Measurements from ENCODE around the gene CCDC13.

DNA sequence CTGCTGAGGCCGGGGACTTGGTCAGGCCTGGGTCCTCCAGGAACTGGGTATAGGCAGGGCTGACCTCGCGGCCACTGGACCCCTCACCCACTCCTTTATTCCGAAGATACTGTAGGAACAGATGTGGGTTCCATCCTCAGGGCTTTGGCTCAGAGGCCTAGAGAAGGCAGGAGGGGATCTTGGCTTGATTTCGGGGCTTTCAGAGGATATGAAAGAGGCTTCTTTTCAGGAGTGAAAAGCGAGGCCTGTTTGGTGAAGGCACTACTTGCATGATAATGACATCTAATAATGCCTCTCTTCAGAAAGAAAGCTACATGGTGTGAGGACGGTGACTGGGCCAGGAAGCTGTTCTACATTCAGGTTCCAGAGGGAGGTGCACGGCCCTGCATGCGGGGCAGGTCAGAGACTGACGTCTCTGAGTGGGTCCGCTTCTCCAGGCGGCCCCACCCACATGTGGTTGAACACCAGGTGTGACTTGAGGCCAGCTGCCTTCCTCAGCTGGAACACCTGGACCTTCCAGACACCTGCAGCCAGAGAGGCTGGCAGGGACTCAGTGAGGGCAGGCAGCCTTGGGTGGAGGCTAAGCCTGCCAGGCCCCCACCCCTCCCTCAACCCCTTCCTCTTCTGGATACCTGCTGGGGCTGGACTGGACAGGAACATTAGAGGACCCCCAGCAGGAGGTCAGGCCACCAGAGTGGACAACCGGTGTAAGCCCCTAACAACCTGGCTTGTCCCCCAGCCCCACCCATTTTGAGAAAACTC, 39.4 kb downstream of the CCDC13 start:
- TF ChIP-seq, protein P1, sequence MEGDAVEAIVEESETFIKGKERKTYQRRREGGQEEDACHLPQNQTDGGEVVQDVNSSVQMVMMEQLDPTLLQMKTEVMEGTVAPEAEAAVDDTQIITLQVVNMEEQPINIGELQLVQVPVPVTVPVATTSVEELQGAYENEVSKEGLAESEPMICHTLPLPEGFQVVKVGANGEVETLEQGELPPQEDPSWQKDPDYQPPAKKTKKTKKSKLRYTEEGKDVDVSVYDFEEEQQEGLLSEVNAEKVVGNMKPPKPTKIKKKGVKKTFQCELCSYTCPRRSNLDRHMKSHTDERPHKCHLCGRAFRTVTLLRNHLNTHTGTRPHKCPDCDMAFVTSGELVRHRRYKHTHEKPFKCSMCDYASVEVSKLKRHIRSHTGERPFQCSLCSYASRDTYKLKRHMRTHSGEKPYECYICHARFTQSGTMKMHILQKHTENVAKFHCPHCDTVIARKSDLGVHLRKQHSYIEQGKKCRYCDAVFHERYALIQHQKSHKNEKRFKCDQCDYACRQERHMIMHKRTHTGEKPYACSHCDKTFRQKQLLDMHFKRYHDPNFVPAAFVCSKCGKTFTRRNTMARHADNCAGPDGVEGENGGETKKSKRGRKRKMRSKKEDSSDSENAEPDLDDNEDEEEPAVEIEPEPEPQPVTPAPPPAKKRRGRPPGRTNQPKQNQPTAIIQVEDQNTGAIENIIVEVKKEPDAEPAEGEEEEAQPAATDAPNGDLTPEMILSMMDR (IDR thresholded peaks at IDR 0.05 in 2 of 3, conservative IDR thresholded peaks at IDR 0.05 in 1 of 3; ENCODE audit: control insufficient read depth in 2 of 3, extremely low read depth in 1 of 3, insufficient read depth in 1 of 3, low read depth in 3 of 3, low read length in 3 of 3): no peak
- TF ChIP-seq EGR1 (IDR thresholded peaks at IDR 0.05; ENCODE audit: borderline replicate concordance in 1 of 2, low read depth in 2 of 2, low read length in 2 of 2): no peak
- TF ChIP-seq TCF12 (IDR thresholded peaks at IDR 0.05; ENCODE audit: low read depth, low read length): peak; percentile 39; the same call in 1 of the 2 replicates
- TF ChIP-seq, protein P2, sequence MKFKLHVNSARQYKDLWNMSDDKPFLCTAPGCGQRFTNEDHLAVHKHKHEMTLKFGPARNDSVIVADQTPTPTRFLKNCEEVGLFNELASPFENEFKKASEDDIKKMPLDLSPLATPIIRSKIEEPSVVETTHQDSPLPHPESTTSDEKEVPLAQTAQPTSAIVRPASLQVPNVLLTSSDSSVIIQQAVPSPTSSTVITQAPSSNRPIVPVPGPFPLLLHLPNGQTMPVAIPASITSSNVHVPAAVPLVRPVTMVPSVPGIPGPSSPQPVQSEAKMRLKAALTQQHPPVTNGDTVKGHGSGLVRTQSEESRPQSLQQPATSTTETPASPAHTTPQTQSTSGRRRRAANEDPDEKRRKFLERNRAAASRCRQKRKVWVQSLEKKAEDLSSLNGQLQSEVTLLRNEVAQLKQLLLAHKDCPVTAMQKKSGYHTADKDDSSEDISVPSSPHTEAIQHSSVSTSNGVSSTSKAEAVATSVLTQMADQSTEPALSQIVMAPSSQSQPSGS (IDR thresholded peaks at IDR 0.05; ENCODE audit: low read length): no peak
- TF ChIP-seq ZNF274 (IDR thresholded peaks at IDR 0.05; ENCODE audit: insufficient read depth, insufficient read length): no peak
- no peak for TF ChIP-seq CHD2 (IDR thresholded peaks at IDR 0.05; ENCODE audit: borderline replicate concordance, low read depth, low read length)

Data from GM12878 (cell line).